T-helper 9 cell (primary cell): Measurements from ENCODE around the gene MAGED4.
"Not testable (repeated sequence)": the region's sequence is repeated elsewhere in the genome, so short reads cannot be mapped to it uniquely, and the experiment has no call there.

Source experiments
- DNase-seq: peaks from one replicate; pipeline ENCODE4 v3.0.0-alpha.2; 2020
- total RNA-seq, 2 donors: gene quantifications; one replicate each; lab custom pipeline; 2026; lab: John Stamatoyannopoulos, UW

Gene MAGED4
- total RNA-seq: 0 reads per million in 2 donors

DNA sequence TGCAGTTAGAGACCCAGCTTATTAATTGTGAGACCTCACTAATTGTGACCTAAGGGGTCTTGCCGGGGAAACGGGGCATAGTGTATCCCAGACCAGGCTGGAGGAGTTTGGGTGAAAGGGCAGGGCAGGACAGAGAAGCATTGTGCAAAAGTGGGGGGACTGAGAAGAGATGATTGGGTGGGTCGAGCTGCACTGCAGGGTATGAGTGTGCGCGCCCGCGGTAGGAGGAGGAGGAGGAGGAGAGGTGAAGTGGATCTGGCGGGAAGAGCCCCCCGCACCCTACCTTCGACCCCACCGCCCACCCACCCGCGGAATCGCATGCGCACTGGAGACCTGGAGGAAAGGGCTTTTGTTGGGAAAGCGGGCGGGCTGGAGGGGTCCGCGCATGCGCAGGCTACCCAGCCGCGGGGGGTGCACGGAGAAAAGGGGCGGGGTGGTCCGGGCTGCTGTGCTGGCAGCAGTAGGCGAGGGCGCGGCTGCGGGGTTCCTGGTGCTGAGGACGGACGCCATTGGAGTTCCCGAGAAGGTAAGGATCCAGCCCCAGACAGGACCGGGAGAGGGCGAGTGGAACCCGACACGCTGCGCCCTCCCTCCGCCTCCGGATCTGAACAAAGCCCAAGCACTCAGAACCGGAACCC is at the start of gene MAGED4:
Gene MAGED4, plus strand, starts transcription at position 449 of the 638 bp plus-strand sequence. CDS start 1,035 bp downstream, outside the sequence.
- not testable (repeated sequence) for DNase-seq

DNA sequence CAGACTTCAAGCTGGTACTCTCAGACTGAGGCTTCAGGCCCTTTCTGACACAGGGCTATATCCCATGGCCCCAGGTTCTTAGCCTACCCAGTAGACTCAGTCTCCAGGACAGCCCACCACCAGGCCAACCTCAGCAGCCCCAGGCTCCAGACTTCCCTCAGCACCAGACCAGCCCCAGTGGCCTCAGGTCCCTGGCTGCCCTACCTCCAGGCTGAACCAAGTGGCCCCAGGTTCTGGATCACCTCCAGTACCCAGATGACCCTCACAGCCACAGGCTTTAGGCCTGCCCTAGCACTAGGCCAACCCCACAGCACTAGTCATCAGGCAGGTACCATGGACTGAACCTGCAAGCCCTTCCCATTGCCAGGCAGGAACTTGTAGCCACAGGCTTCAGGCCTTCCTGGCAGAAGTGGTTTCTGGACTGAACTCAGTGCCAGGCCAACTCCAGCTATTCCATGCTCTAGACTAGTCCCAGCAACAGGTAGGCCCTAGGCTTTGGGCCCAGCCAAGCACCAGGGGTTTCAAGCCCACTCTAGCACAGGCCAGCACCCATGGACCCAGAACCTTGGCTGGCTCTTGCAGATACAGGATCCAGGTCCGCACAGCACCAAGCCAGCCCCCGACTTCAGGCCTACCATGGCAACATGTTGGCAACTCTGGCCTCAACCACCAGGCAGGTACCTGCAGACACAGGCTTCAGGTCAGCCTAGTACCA is 45.7 kb upstream of the MAGED4 start:
- no peak for DNase-seq

DNA sequence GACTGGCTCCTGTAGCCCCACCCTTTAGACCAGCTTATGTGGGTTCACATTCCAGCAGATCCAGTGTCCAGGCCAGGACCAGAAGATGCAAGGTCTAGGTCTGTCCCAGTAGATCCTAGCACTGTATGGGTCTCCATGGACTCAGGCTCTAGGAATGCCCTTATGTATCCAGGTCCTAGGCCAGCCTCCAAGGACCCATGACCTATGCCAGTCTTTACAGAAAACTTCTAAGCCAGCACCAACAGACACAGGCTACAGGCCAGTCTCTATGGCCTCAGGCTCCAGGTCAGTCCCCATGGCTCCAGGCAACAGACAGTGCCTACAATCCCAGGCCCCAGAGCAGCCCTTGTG is 45.2 kb upstream of the MAGED4 start:
- DNase-seq: no peak

- no peak for DNase-seq
Measured at GRCh38 chrX:52140020-52140419, 44.7 kb upstream of the MAGED4 start.

GRCh38 chrX:52150667-52151066 is 34.0 kb upstream of the MAGED4 start:
- DNase-seq: not testable (repeated sequence)

DNA sequence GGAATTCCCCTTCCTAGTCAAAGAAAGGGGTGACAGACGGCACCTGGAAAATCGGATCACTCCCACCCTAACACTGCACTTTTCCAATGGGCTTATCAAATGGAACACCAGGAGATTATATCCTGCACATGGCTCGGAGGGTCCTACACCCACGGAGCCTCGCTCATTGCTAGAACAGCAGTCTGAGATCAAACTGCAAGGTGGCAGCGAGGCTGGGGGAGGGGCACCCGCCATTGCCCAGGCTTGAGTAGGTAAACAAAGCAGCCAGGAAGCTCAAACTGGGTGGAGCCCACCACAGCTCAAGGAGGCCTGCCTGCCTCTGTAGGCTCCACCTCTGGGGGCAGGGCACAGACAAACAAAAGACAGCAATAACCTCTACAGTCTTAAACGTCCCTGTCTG is 24.5 kb upstream of the MAGED4 start:
- DNase-seq: not testable (repeated sequence)

GRCh38 chrX:52166840-52167239 is 17.8 kb upstream of the MAGED4 start:
- no peak for DNase-seq

GRCh38 chrX:52171055-52171454 is 13.6 kb upstream of the MAGED4 start:
- not testable (repeated sequence) for DNase-seq

- not testable (repeated sequence) for DNase-seq
Measured at GRCh38 chrX:52185078-52185453, 378 bp downstream of the MAGED4 start.

GRCh38 chrX:52211405-52211804 is 26.7 kb downstream of the MAGED4 start:
- DNase-seq: not testable (repeated sequence)

DNA sequence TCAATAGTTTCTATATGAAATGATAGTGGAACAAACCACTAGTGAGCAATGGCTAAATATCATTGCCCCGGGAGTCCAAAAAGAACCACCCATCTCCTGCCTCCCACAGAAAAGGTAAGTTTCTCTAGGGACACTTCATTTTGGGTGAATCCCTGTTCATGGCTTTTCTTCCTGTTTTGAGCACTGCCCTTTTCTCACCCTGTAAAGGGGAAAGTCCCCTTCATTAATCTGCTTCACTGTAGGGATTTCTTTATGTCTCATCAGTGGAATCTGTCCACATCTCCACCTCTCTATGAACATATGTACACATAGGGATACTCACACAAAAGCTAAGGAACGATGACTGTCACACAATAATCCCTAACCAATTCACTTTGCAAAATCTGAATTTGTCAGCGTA is 28.6 kb downstream of the MAGED4 start:
- no peak for DNase-seq

GRCh38 chrX:52216541-52216940 is 31.9 kb downstream of the MAGED4 start:
- DNase-seq: no peak

DNA sequence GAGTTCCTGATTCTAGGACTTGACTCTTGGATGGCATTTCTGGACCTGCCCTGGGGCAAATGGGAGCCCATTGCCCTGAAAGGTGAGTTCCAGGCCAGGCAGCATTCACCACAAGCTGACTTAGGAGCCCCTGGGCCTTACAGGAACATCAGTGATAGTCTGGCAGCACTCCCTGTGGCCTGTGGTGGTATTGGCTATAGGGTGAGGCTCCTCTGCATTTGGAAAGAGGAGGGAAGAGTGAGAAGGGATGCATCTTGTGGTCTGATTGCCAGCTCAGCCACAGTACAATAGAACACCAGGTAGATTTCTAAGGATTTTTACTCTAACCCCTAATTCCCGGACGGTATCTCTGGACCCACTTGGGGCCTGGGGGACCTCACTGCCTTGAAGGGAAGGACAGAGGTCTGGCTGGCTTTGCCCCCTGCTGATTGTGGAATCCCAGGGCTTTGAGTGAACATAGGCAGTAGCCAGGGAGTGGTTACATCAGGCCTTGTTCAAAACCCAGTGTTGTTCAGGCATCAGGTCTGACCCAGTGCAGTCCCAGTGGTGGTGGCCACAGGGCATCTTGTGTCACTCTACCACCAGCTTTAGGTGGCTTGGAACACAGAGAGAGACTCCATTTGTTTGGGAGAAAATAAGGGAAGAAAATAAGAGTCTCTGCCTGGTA is 32.9 kb downstream of the MAGED4 start:
- no peak for DNase-seq

GRCh38 chrX:52220936-52221335 is 36.2 kb downstream of the MAGED4 start:
- no peak for DNase-seq
